RWPE1 (cell line): ENCODE results near the gene PDGFB.

ENCODE experiments used
- CTCF ChIA-PET: fragments of 350-600 bp; sonication (Branson Sonifier 250); formaldehyde crosslinking; extraction: SDS; loops from one replicate; lab custom pipeline; 2021; lab: Yijun Ruan, JAX
- POLR2A ChIA-PET: fragments of 400-600 bp; formaldehyde crosslinking; extraction: SDS; loops from one replicate; lab custom pipeline; 2020; ENCODE audit warnings: antibody characterized with exemption; ENCODE audit not compliant: low non-redundant PET; lab: Yijun Ruan, JAX
- DNase-seq: peaks from one replicate; pipeline ENCODE4 v3.0.0; 2012; ENCODE audit warnings: low spot score
- H3K27ac ChIP-seq: fragments of 450-650 bp; 2 replicates; pipeline ENCODE4 v1.5.1; 2017
- TF ChIP-seq, protein P1 (sequence below): fragments of 450-650 bp; conservative IDR thresholded peaks from 2 replicates; pipeline ENCODE4 v1.5.1; 2017; ENCODE audit warnings: low read depth, mild to moderate bottlenecking

PDGFB gene

DNA sequence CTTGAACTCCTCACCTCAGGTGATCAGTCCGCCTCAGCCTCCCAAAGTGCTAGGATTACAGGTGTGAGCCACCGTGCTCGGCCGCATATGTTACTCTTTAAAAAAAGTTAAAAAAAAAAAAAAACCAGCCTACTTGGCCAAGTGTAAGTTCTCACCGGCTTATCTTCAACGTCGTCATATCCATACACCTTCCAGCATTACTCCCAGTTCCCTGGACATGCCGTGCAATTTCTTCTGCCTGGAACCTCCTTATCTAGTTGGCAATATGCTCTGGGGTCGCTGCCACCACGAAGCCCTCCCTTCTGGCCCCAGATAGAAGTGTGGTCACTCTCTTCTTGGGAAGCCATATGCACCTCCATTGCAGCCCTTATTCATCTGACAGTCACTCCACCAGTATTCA is 56.0 kb downstream of the PDGFB start:
- POLR2A ChIA-PET = no interaction called here
- TF ChIP-seq, protein P1, sequence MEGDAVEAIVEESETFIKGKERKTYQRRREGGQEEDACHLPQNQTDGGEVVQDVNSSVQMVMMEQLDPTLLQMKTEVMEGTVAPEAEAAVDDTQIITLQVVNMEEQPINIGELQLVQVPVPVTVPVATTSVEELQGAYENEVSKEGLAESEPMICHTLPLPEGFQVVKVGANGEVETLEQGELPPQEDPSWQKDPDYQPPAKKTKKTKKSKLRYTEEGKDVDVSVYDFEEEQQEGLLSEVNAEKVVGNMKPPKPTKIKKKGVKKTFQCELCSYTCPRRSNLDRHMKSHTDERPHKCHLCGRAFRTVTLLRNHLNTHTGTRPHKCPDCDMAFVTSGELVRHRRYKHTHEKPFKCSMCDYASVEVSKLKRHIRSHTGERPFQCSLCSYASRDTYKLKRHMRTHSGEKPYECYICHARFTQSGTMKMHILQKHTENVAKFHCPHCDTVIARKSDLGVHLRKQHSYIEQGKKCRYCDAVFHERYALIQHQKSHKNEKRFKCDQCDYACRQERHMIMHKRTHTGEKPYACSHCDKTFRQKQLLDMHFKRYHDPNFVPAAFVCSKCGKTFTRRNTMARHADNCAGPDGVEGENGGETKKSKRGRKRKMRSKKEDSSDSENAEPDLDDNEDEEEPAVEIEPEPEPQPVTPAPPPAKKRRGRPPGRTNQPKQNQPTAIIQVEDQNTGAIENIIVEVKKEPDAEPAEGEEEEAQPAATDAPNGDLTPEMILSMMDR = no peak
- no peak for DNase-seq
- no peak overlapping the region for H3K27ac ChIP-seq
- CTCF ChIA-PET = interaction anchor here (0.6 kb wide), 1 partner anchor 152 kb away, joined by 3 read pairs; no protein-coding TSS in a partner anchor

DNA sequence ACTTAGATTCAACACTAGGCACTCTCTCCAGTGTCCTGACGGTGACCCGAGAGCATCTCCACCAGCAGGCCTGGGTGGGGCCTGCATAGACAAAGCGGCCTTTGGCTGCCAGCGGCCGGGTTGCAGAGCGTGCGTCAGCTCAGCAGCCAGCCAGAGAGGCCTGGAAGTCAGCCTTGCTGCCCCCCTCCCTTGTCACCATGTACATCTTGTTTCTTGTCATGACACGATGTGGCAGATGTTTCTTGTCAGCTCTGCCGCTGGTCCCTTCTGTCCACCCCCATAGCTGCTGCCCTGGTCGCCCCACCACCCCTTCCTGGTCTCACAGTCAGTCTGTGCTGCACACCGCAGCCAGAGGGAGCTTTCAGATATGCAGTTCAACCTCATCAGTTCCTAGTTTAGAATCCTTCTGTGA is 59.2 kb downstream of the PDGFB start:
- peak overlapping the region; percentile 13 for H3K27ac ChIP-seq
- CTCF ChIA-PET = interaction anchor here (0.7 kb wide), 1 partner anchor 9 kb away, joined by 4 read pairs; no protein-coding TSS in a partner anchor
- POLR2A ChIA-PET = no interaction called here
- TF ChIP-seq, protein P1 = no peak
- DNase-seq = no peak

DNA sequence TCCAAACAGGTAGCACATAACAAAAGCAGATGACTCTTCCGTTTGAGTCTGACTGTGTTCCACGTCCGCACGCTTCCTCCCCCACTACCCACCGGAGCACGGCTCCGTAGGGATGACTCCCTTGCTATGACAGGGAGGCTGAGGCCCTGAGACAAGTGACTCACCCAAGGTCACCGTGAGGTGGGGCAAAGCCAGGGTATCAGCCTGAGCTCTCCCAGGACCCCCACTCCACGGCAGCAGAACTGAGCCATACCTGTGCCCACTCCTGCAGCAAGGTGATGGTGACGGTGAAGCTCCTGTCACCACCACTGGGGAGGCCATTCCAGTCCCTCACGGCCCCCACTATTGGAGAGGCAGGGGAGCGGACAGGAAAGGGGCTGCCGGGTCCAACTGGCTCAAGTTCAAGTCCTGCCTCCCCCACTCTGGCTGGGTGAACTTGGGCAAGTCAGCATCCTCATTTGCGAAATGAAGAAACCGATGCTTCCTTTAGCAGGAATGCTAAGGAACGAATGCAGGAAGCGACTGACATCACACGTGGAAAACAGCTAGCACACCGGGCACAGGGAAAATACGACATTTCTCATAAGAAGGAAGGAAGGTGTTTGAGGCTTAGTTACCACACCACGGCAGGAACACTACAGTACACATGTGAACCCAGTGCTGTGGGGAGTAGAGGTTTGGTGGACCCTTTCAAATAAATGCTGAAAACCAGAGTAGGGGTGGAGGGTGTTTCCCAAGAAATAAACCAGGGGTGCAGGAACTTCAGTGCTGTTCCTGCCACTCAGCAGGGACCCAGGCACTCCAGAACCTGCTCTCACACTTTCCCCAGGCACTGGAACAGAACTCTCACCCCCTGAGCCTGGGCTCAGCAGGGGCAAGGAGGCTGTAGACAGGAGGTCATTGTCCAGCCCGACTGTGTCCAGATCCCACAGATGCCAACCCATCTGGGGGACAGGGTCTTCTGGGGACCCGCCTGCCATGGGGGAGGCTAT is 59.9 kb downstream of the PDGFB start:
- no peak for DNase-seq
- CTCF ChIA-PET = interaction anchor here (0.6 to 0.7 kb wide), 2 partner anchors 9 to 30 kb away, joined by 4 to 5 read pairs; no protein-coding TSS in a partner anchor
- POLR2A ChIA-PET = interaction anchor here (0.6 kb wide), 1 partner anchor 36 kb away, joined by 6 read pairs; no protein-coding TSS in a partner anchor

DNA sequence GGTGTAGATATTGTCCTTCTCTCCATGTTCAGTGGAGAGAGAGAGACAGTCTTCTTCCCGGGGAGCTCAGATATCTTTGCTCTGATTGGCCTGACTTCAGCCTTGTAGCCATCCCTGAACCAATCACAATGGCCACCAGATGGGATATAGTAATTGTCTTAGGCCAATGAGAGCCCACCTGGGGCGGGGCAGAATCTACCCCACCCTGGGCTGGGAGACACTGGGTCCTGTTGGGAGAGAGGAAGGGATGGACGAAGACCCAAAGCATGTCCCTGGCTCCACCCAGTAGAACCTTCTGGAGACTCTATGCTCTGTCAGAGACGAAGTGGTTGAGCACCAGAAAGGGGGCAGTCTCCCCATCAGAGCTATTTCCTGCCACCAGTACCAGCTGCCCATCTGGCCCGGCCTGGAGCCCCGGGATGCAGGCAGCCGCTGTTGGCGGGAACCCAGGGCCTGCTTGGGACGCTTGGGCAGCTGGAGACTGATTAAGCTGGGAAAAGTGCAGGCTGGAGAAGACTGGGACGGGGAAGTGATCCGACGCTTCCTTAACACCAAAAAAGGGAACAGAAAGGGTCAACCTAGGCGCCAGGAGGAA is 60.7 kb downstream of the PDGFB start:
- no peak for DNase-seq
- ChIA-PET CTCF (interaction anchor here (0.6 kb wide), 1 partner anchor 29 kb away, joined by 5 read pairs; no protein-coding TSS in a partner anchor), POLR2A (interaction anchor here (0.6 kb wide), 2 partner anchors 36 to 114 kb away, joined by 4 to 6 read pairs; no protein-coding TSS in a partner anchor)
- H3K27ac ChIP-seq = peak overlapping the region; percentile 13; the same call in 1 of the 2 replicates
- TF ChIP-seq, protein P1 = no peak

More for the DNA sequence above, 59.9 kb downstream of the PDGFB start:
- peak overlapping the region; percentile 13 for H3K27ac ChIP-seq
- TF ChIP-seq, protein P1 = no peak

DNA sequence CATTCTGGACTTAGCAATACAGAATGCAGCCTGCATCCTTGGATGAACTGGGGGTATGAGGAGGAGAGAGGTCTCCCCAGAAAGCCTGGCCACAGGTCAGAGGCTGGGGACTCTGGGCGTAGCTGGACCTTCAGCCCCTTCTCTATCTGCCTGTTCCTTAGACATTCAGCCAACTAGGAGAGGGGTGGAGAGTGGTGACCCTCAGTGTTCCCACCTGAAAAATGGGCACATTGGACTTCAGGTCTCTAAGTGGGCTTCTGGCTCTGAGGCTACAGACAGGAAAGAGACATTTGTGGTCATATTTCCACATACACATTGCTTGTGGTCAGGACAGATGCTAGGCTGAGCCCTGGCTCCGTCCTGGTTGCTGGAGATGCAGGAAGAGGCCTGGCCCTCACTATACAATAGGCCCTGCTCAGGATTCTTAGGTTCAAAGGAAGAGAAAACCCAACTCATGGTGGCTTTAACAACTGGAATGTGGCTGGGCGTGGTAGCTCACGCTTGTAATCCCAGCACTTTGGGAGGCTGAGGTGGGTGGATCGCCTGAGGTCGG is 62.2 kb downstream of the PDGFB start:
- POLR2A ChIA-PET = no interaction called here
- no peak for DNase-seq
- no peak overlapping the region for H3K27ac ChIP-seq
- CTCF ChIA-PET = no interaction called here
- TF ChIP-seq, protein P1 = no peak

DNA sequence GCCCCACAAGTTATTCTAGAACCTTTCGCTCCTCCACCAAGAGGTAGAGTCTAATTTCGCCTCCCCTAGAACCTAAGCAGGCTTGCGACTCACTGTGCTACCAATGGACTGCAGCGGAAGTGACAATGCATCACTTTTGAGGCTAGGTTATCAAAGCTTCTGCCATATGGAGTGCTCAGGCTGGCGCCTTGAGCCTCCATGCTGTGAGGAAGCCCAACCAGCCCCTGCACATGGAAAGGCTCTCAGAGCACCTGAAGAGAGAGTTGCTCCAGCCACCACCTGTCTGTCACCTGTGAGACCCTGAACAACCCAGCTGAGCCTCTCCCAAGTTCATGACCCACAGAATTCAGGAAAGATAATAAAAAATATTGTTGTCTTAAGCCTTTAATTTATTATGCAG is 63.0 kb downstream of the PDGFB start:
- TF ChIP-seq, protein P1 = no peak
- POLR2A ChIA-PET = no interaction called here
- CTCF ChIA-PET = no interaction called here
- no peak for DNase-seq
- H3K27ac ChIP-seq = no peak overlapping the region
